H1 (cell line): Measurements from ENCODE around the gene NAXD. TPM values are rescaled to one million over a fixed set of nuclear protein-coding genes. Genes with fewer than 3 reads are reported as not detected.

Experiments
- CTCF ChIA-PET: fragments of 300-600 bp; sonication (Branson Sonifier 250); formaldehyde crosslinking; loops from one replicate; lab custom pipeline; 2021; ENCODE audit not compliant: partially characterized antibody; lab: Charles Lee
- POLR2A ChIA-PET: fragments of 300-600 bp; sonication (Branson Sonifier 250); formaldehyde crosslinking; loops from one replicate; lab custom pipeline; 2021; ENCODE audit warnings: inconsistent platforms; ENCODE audit not compliant: partially characterized antibody; lab: Charles Lee
- DNase-seq, 2 experiments: peaks; one replicate each; pipeline versions ENCODE4 v3.0.0 to v3.0.0-alpha.2; 2010 to 2022; ENCODE audit warnings: low spot score in 2 of 2, low read depth in 1 of 2, mixed read lengths in 1 of 2
- FAIRE-seq: peaks from 2 replicates; lab custom pipeline; 2011; peaks lifted over from hg19 to GRCh38; lab: Jason Lieb, UNC
- H2AFZ ChIP-seq: 2 replicates; pipeline ENCODE4 v1.8.1; 2012; ENCODE audit warnings: low read length, inconsistent platforms
- H2AK5ac ChIP-seq: 2 replicates; pipeline ENCODE4 v1.6.1; 2013; ENCODE audit warnings: low read depth, low read length
- H2BK120ac ChIP-seq: replicated peaks from 2 replicates; pipeline ENCODE3; 2013; ENCODE audit warnings: low read depth, low read length, inconsistent platforms
- H2BK12ac ChIP-seq: 2 replicates; pipeline ENCODE4 v1.6.1; 2013; ENCODE audit warnings: low read depth, low read length
- H2BK15ac ChIP-seq: 2 replicates; pipeline ENCODE4 v1.6.1; 2013; ENCODE audit warnings: low read length
- H2BK20ac ChIP-seq: 2 replicates; pipeline ENCODE4 v1.6.1; 2013; ENCODE audit warnings: low read length
- H2BK5ac ChIP-seq: 2 replicates; pipeline ENCODE4 v1.6.1; 2013; ENCODE audit warnings: low read depth, low read length
- H3K14ac ChIP-seq: 2 replicates; pipeline ENCODE4 v1.6.1; 2013; ENCODE audit warnings: inconsistent platforms; ENCODE audit not compliant: insufficient read length
- H3K18ac ChIP-seq: 2 replicates; pipeline ENCODE4 v1.6.1; 2013; ENCODE audit warnings: low read length; ENCODE audit errors: extremely low read depth
- H3K23ac ChIP-seq: 2 replicates; pipeline ENCODE4 v1.6.1; 2013; ENCODE audit warnings: inconsistent platforms; ENCODE audit not compliant: insufficient read length
- H3K23me2 ChIP-seq: 2 replicates; pipeline ENCODE4 v1.6.1; 2013; ENCODE audit warnings: low read depth, low read length
- H3K27ac ChIP-seq: 2 replicates; pipeline ENCODE4 v1.6.1; 2011; ENCODE audit warnings: low read depth, low read length, inconsistent platforms
- H3K27me3 ChIP-seq, 4 experiments: replicated peaks in 1 of 4; 1 replicate in 1 of 4; 2 replicates in 3 of 4; pipeline versions ENCODE4 v1.6.1 to v1.8.1; 2011 to 2013; ENCODE audit warnings: low read length in 3 of 4, mild to moderate bottlenecking in 3 of 4, inconsistent platforms in 2 of 4, mixed read lengths in 2 of 4, moderate library complexity in 1 of 4; ENCODE audit not compliant: control insufficient read depth in 3 of 4, insufficient read depth in 3 of 4; ENCODE audit errors: extremely low read depth in 1 of 4
- H3K36me3 ChIP-seq, 4 experiments: 2 replicates each; pipeline versions ENCODE4 v1.6.1 to v1.8.1; 2011 to 2013; ENCODE audit warnings: mild to moderate bottlenecking in 4 of 4, low read length in 3 of 4, moderate library complexity in 2 of 4, control low read depth in 1 of 4, inconsistent platforms in 1 of 4; ENCODE audit not compliant: insufficient read depth in 4 of 4, control insufficient read depth in 2 of 4
- H3K4ac ChIP-seq: replicated peaks from 2 replicates; pipeline ENCODE3; 2013; ENCODE audit warnings: low read length, low read depth, mixed read lengths, inconsistent platforms; ENCODE audit not compliant: insufficient read length
- H3K4me1 ChIP-seq, 4 experiments: replicated peaks in 1 of 4; 1 replicate in 1 of 4; 2 replicates in 3 of 4; pipeline versions ENCODE4 v1.6.1 to v1.8.1; 2011 to 2013; ENCODE audit warnings: low read length in 3 of 4, inconsistent platforms in 2 of 4, mixed read lengths in 1 of 4; ENCODE audit not compliant: insufficient read depth in 4 of 4, control insufficient read depth in 3 of 4
- H3K4me2 ChIP-seq, 2 experiments: 2 replicates each; pipeline versions ENCODE4 v1.6.1 to v1.8.1; 2011 to 2013; ENCODE audit warnings: low read depth in 2 of 2, low read length in 2 of 2, control low read depth in 1 of 2, inconsistent platforms in 1 of 2, mild to moderate bottlenecking in 1 of 2; ENCODE audit not compliant: insufficient read depth in 1 of 2
- H3K4me3 ChIP-seq, 4 experiments: fragments of 200-600, 300-600 bp in 1 of 4; sonication (generic), shearing (Covaris generic), sonication (Bioruptor Twin) in 1 of 4; 2 replicates each; pipeline versions ENCODE4 v1.5.1 to v1.8.1; 2011 to 2016; ENCODE audit warnings: low read length in 4 of 4, low read depth in 3 of 4, control low read depth in 2 of 4, inconsistent platforms in 2 of 4, mild to moderate bottlenecking in 2 of 4, mixed read lengths in 1 of 4, moderate library complexity in 1 of 4; ENCODE audit not compliant: insufficient read depth in 2 of 4; ENCODE audit errors: extremely low read depth in 1 of 4
- H3K56ac ChIP-seq: replicated peaks from 2 replicates; pipeline ENCODE3; 2013; ENCODE audit warnings: low read depth, mild to moderate bottlenecking, mixed read lengths, low read length, inconsistent platforms; ENCODE audit not compliant: insufficient read length
- H3K79me1 ChIP-seq: 2 replicates; pipeline ENCODE4 v1.6.1; 2013; ENCODE audit warnings: low read depth, low read length, control low read depth
- H3K79me2 ChIP-seq, 2 experiments: 2 replicates each; pipeline versions ENCODE4 v1.6.1 to v1.8.1; 2012 to 2013; ENCODE audit warnings: low read length in 2 of 2, mild to moderate bottlenecking in 2 of 2, inconsistent platforms in 1 of 2; ENCODE audit not compliant: insufficient read depth in 2 of 2, control insufficient read depth in 1 of 2
- H3K9ac ChIP-seq, 4 experiments: replicated peaks in 1 of 4; 1 replicate in 1 of 4; 2 replicates in 3 of 4; pipeline versions ENCODE4 v1.6.1 to v1.8.1; 2011 to 2013; ENCODE audit warnings: low read depth in 3 of 4, low read length in 3 of 4, control low read depth in 2 of 4, mild to moderate bottlenecking in 2 of 4, moderate library complexity in 2 of 4, inconsistent platforms in 1 of 4; ENCODE audit errors: extremely low read depth in 1 of 4
- H3K9me3 ChIP-seq, 2 experiments: 2 replicates each; pipeline versions ENCODE4 v1.6.1 to v1.8.1; 2012 to 2013; ENCODE audit warnings: mild to moderate bottlenecking in 2 of 2, moderate library complexity in 2 of 2, control low read depth in 1 of 2, inconsistent platforms in 1 of 2, low read depth in 1 of 2, low read length in 1 of 2, mixed read lengths in 1 of 2; ENCODE audit not compliant: insufficient read depth in 2 of 2
- H4K20me1 ChIP-seq, 2 experiments: replicated peaks in 1 of 2; 2 replicates each; pipeline versions ENCODE3 to v1.8.1; 2011 to 2013; ENCODE audit warnings: inconsistent platforms in 2 of 2, low read length in 2 of 2, mild to moderate bottlenecking in 1 of 2; ENCODE audit not compliant: insufficient read depth in 2 of 2, control insufficient read depth in 1 of 2
- H4K5ac ChIP-seq: 2 replicates; pipeline ENCODE4 v1.6.1; 2013; ENCODE audit warnings: low read length, low read depth, mixed read lengths, inconsistent platforms; ENCODE audit not compliant: insufficient read length
- H4K8ac ChIP-seq: 2 replicates; pipeline ENCODE4 v1.8.0; 2013; ENCODE audit warnings: mild to moderate bottlenecking, moderate library complexity, low read length, inconsistent platforms; ENCODE audit not compliant: insufficient read depth; ENCODE audit errors: extremely low read depth
- H4K91ac ChIP-seq: replicated peaks from 2 replicates; pipeline ENCODE3; 2013; ENCODE audit warnings: low read length, mixed read lengths, inconsistent platforms; ENCODE audit not compliant: insufficient read length
- BACH1 ChIP-seq: IDR thresholded peaks from 2 replicates; pipeline ENCODE4 v1.6.1; 2012; ENCODE audit warnings: low read length, improper control_type of control experiment
- CEBPB ChIP-seq: IDR thresholded peaks from 2 replicates; pipeline ENCODE4 v1.6.1; 2012; ENCODE audit warnings: low read depth, low read length
- CTCF ChIP-seq, 3 experiments: IDR thresholded peaks; 1 replicate in 2 of 3; 2 replicates in 1 of 3; pipeline versions ENCODE4 v1.5.1 to v1.6.1; 2011; ENCODE audit warnings: low read length in 3 of 3, mild to moderate bottlenecking in 3 of 3, inconsistent platforms in 2 of 3, low read depth in 1 of 3, moderate library complexity in 1 of 3; ENCODE audit not compliant: insufficient read depth in 1 of 3; ENCODE audit errors: control extremely low read depth in 1 of 3
- KDM5A ChIP-seq: fragments of 200-600 bp; IDR thresholded peaks from 2 replicates; pipeline ENCODE4 v1.7.1; 2012; ENCODE audit warnings: mild to moderate bottlenecking, low read length, inconsistent platforms, mixed read lengths
- SRF ChIP-seq: IDR thresholded peaks from 2 replicates; pipeline ENCODE4 v1.6.1; 2011; ENCODE audit warnings: mild to moderate bottlenecking, low read depth, low read length, moderate library complexity
- TEAD4 ChIP-seq: IDR thresholded peaks from 2 replicates; pipeline ENCODE4 v1.6.1; 2012; ENCODE audit warnings: low read depth, low read length, inconsistent platforms, mixed read lengths
- ZNF274 ChIP-seq: IDR thresholded peaks from 2 replicates; pipeline ENCODE4 v1.7.0; 2012; ENCODE audit warnings: low read length, borderline replicate concordance; ENCODE audit errors: extremely low read depth
- whole genome bisulfite sequencing, 2 experiments: shearing (Covaris generic) in 1 of 2; methylation state at CpG; one replicate each; pipeline versions ENCODE4 v1.1.6 to v1.1.7; 2013 to 2015; ENCODE audit warnings: low lambda C conversion rate in 2 of 2, mixed read lengths in 2 of 2, inconsistent platforms in 1 of 2, low coverage in 1 of 2, missing lambda C conversion rate in 1 of 2; ENCODE audit not compliant: insufficient replicate concordance in 2 of 2, insufficient coverage in 1 of 2, insufficient read length in 1 of 2; ENCODE audit errors: extremely low coverage in 1 of 2, missing lambda C conversion rate in 1 of 2; 5-methylcytosine and 5-hydroxymethylcytosine counted together
- polyA plus RNA-seq, 7 experiments: library from polyadenylated mRNA; depleted of rRNA in 3 of 7; stranded (reverse) in 5 of 7; unstranded in 2 of 7; fragments of >200 nt in 5 of 7; fragments of 200-250 nt in 2 of 7; gene quantifications; 1 replicate in 5 of 7; 2 replicates in 1 of 7; 4 replicates in 1 of 7; pipeline versions ENCODE4 v1.2.1 to v1.2.3, GENCODE V29; 2011 to 2013; ENCODE audit warnings: missing spikeins in 2 of 7, mixed read lengths in 2 of 7
- total RNA-seq: library from RNA; stranded (reverse); fragmentation: NEBNext Ultra II Directional; extraction: Animal tissue kit (Norgen Biotek cat#: 25700); gene quantifications from 2 replicates; pipeline ENCODE4 v1.2.1, GENCODE V29; 2021
- TF ChIP-seq, protein P1 (sequence below): IDR thresholded peaks from 2 replicates; pipeline ENCODE4 v1.6.1; 2011; ENCODE audit warnings: low read depth, mild to moderate bottlenecking, low read length; ENCODE audit not compliant: insufficient read depth

NAXD gene
- total and polyA plus RNA-seq, 2 of the 8 experiments (the other 6 are each of a cell fraction or from before 2014, with no cell fraction given) = 25.4 to 35.5 TPM

- POLR2A ChIA-PET = interaction anchor here (1.4 to 2.1 kb wide), 2 partner anchors 32 to 38 kb away, joined by 3 to 10 read pairs; no protein-coding TSS in a partner anchor
- H3K4me2 ChIP-seq = no peak overlapping the region
- DNase-seq (no peak), FAIRE-seq (no peak)
- H4K20me1 ChIP-seq = peaks cover 3 to 6% of the 10 kb centered on the region in 2 experiments
- H3K27me3 ChIP-seq = no peaks in the 10 kb centered on the region
- no peak overlapping the region for H2BK5ac ChIP-seq
- no peaks in the 10 kb centered on the region for H3K79me1 ChIP-seq
- peaks cover 8 to 35% (median 16%) of the 10 kb centered on the region in 4 experiments; a peak in 5 of 8 replicates for H3K36me3 ChIP-seq
- H2BK120ac ChIP-seq = no peak overlapping the region
- H3K4me1 ChIP-seq = no peaks in the 10 kb centered on the region
- no peak overlapping the region for H2BK20ac ChIP-seq
- no peak overlapping the region for H3K4me3 ChIP-seq
- H4K5ac ChIP-seq = no peak overlapping the region
- H3K18ac ChIP-seq = no peak overlapping the region
- H3K4ac ChIP-seq = no peak overlapping the region
- H3K14ac ChIP-seq = no peak overlapping the region
- 96% methylated on average over 12 of the region's 12 CpGs; no CpG with 5 or more reads in 1 of the 2 experiments for WGBS, 2 experiments
- no peak overlapping the region for H2AFZ ChIP-seq
- no peak overlapping the region for H3K9ac ChIP-seq
- H3K23me2 ChIP-seq = no peaks in the 10 kb centered on the region
- H2BK12ac ChIP-seq = no peak overlapping the region
- H3K27ac ChIP-seq = no peak overlapping the region
- no peak overlapping the region for H3K23ac ChIP-seq
- no peak overlapping the region for H2BK15ac ChIP-seq
- H4K8ac ChIP-seq = no peak overlapping the region
- H2AK5ac ChIP-seq = no peak overlapping the region
- H3K79me2 ChIP-seq = no peaks in the 10 kb centered on the region
- CTCF ChIA-PET = interaction anchor here (0.6 to 4.1 kb wide), 29 partner anchors 8 to 1810 kb away, joined by 3 to 27 read pairs (median 4); no protein-coding TSS in a partner anchor
- H3K56ac ChIP-seq = no peak overlapping the region
- no peak overlapping the region for H4K91ac ChIP-seq
- H3K9me3 ChIP-seq = no peaks in the 10 kb centered on the region
- no peak for TF ChIP-seq SRF
- TF ChIP-seq KDM5A = no peak
- TF ChIP-seq ZNF274 = no peak
- TF ChIP-seq BACH1 = no peak
- TF ChIP-seq, protein P1, sequence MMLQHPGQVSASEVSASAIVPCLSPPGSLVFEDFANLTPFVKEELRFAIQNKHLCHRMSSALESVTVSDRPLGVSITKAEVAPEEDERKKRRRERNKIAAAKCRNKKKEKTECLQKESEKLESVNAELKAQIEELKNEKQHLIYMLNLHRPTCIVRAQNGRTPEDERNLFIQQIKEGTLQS = no peak
- TF ChIP-seq CEBPB = no peak
- TF ChIP-seq TEAD4 = no peak
- no peak for TF ChIP-seq CTCF (IDR thresholded peaks at IDR 0.05; ENCODE audit: control extremely low read depth in 1 of 3, insufficient read depth in 1 of 3, low read depth in 1 of 3, low read length in 3 of 3)
These were observed 67.4 kb downstream of the NAXD start for GRCh38 chr13:110682746-110683145.
